Activated naive CD8-positive, alpha-beta T cell treated with anti-CD3 and anti-CD28 coated beads, Interleukin-2, amount 10 ng/mL, durations not matched to agents 7 days and 5 days (primary cell): ENCODE data around the gene MEF2A. TPM values are rescaled to one million over a fixed set of nuclear protein-coding genes. Genes with fewer than 3 reads are reported as not detected.

Experiments
- ATAC-seq: fragments of 150-1000 bp; cut with Tn5 transposase; one replicate; pipeline ENCODE4 v1.10.0; 2021; ENCODE audit warnings: low read depth, moderate library complexity
- POLR2A ChIA-PET: fragments of 350-600 bp; sonication (Branson Sonifier 250); formaldehyde crosslinking; loops from one replicate; lab custom pipeline; 2021; ENCODE audit warnings: antibody characterized with exemption; lab: Charles Lee
- DNase-seq: peaks from one replicate; pipeline ENCODE4 v3.0.0; 2021
- H3K27ac Mint-ChIP-seq: one replicate; pipeline ENCODE4 v1.8.0; 2022; ENCODE audit warnings: mild to moderate bottlenecking, mixed read lengths
- H3K27me3 Mint-ChIP-seq: one replicate; pipeline ENCODE4 v1.8.0; 2022; ENCODE audit warnings: mild to moderate bottlenecking, moderate library complexity, mixed read lengths
- H3K36me3 Mint-ChIP-seq: one replicate; pipeline ENCODE4 v1.8.0; 2021; ENCODE audit warnings: mild to moderate bottlenecking, mixed read lengths
- H3K4me1 Mint-ChIP-seq: one replicate; pipeline ENCODE4 v1.8.0; 2021; ENCODE audit warnings: mixed read lengths
- H3K4me3 Mint-ChIP-seq: one replicate; pipeline ENCODE4 v1.8.0; 2022; ENCODE audit warnings: mild to moderate bottlenecking, moderate library complexity, mixed read lengths
- H3K9me3 Mint-ChIP-seq: one replicate; pipeline ENCODE4 v1.8.0; 2021; ENCODE audit warnings: mixed read lengths
- total RNA-seq, 2 experiments: library from RNA; stranded (reverse); gene quantifications; one replicate each; pipeline ENCODE4 v1.2.3, GENCODE V29; 2021

MEF2A gene
- total RNA-seq, 2 experiments from 2014 or later = 29.0 to 31.8 TPM

DNA sequence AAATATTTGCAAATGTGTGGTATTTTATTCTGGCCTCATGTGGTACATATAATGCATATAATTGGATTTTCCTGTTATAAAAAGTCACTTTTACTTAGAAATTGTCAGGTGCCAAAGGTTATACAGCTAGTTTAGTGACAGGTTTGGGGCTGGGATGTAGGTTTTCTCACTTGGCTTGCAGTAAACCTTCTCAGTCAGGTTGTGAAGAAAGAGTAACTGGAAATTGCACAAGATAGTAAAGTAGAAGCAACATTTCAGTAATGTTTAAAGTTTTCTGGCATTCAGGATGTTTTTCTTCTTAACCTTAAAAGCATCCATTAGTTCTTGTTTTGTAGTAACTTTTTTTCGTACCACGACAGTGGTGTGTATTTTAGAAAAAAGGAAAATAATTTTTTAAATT lies 53.9 kb downstream of the MEF2A start:
- DNase-seq = no peak
- H3K4me3 Mint-ChIP-seq = no peak overlapping the region
- H3K9me3 Mint-ChIP-seq = peaks cover 10% of the 10 kb centered on the region
- peaks cover 12% of the 10 kb centered on the region for H3K4me1 Mint-ChIP-seq
- POLR2A ChIA-PET = no interaction called here
- H3K27me3 Mint-ChIP-seq = no peaks in the 10 kb centered on the region
- H3K27ac Mint-ChIP-seq = no peak overlapping the region
- peaks cover 23% of the 10 kb centered on the region for H3K36me3 Mint-ChIP-seq
- no peak for ATAC-seq

DNA sequence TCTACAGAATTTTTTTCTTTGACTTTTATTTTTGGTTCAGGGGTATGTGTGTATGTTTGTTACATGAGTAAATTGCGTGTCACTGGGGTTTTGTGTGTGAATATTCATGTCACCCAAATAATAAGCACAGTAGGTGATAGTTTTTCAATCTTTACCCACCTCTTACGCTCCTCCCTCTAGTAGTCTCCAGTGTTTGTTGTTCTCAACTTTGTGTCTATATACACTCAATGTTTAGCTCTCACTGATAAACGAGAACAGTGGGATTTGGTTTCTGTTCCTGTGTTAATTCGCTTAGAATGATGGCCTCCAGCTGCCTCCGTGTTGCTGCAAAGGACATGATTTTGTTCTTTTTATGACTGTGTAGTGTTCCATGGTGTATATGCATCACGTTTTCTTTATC lies 54.4 kb downstream of the MEF2A start:
- Mint-ChIP-seq H3K27me3 (no peaks in the 10 kb centered on the region), H3K27ac (no peak overlapping the region), H3K36me3 (peaks cover 28% of the 10 kb centered on the region), H3K9me3 (peaks cover 15% of the 10 kb centered on the region), H3K4me3 (no peak overlapping the region), H3K4me1 (peaks cover 9% of the 10 kb centered on the region)
- DNase-seq (no peak), ATAC-seq (no peak)
- POLR2A ChIA-PET = no interaction called here

DNA sequence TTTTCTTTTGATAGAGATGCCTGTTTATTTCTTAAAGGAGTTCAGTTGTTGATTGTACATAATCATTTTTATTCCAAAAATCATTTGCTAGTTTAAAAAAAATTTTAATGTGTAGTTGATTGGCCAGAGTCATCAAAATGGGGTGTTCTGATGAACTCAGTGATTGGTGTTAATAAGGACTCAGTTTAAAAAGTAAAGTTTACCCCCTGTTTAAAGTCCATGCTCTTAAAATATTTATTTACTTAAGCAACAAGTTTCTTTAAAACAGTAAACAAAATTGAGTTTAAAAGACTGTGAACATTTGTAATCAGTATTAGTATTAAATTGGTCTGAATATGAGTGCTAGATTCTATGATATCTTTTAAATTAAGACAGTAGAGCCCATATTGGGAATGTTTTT lies 56.0 kb downstream of the MEF2A start:
- ATAC-seq (no peak), DNase-seq (no peak)
- no peak overlapping the region for H3K27ac Mint-ChIP-seq
- H3K9me3 Mint-ChIP-seq = peaks cover 17% of the 10 kb centered on the region
- peaks cover 7% of the 10 kb centered on the region for H3K4me1 Mint-ChIP-seq
- peaks cover 40% of the 10 kb centered on the region for H3K36me3 Mint-ChIP-seq
- H3K4me3 Mint-ChIP-seq = no peak overlapping the region
- H3K27me3 Mint-ChIP-seq = no peaks in the 10 kb centered on the region
- POLR2A ChIA-PET = no interaction called here

DNA sequence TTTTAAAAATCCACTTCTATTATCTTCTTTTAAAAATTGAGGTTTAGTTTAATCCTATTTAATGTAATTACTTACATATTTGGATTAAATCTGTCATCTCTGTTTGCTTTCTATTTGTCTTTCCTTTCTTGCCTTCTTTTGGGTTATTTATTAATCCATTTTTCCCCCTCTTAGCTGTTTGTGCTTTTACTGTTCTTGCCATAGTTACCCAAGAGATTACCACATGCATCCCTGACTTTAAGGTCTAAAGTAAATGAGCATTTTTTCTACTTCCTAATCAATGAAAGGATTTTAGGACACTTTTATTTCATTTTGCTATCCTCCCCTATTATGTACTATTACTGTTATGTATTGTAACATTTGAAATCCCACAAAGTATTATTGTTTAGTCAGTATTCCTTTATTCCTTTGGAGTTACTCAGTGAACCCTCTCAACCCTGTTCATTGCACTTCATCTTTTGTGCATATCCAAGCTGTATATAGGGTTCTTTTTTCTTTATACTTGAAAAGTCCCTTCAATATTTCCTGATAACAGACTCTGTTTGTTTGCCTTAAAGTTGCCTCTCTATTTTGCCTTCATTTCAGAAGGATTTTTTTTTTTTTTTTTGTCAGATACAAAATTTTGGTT lies 62.7 kb downstream of the MEF2A start:
- POLR2A ChIA-PET = no interaction called here
- ATAC-seq (no peak), DNase-seq (no peak)
- Mint-ChIP-seq H3K4me3 (no peak overlapping the region), H3K9me3 (peaks cover 15% of the 10 kb centered on the region), H3K36me3 (peaks cover 45% of the 10 kb centered on the region), H3K27me3 (no peaks in the 10 kb centered on the region), H3K27ac (no peak overlapping the region), H3K4me1 (peaks cover 12% of the 10 kb centered on the region)

DNA sequence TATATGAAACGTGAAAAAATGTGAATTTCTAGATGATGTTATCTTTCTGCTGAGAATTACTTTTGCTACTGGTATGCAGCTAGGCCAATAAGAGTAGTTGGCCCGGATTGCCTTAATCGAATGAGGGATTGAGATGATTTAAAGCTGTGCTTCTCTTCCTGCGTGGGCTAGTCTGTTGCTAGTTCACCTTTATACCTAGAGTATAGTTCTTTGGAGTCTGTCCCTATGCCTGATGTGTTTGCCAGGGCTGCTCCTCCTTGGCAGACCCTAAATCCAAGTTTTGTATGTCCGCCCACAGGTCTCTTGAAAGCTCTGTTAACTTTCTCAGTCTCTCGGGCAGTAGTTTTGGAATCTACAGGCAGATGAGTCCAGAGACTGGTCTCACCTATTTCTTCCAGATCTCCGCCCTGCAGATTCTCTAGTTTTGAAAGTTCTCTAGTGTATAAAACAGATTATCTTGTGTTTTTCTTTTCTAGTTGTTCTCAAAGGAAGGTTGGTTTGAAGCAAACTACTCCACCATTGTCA lies 64.9 kb downstream of the MEF2A start:
- no peaks in the 10 kb centered on the region for H3K27me3 Mint-ChIP-seq
- POLR2A ChIA-PET = no interaction called here
- peaks cover 12% of the 10 kb centered on the region for H3K4me1 Mint-ChIP-seq
- H3K4me3 Mint-ChIP-seq = no peak overlapping the region
- DNase-seq = no peak
- peaks cover 2% of the 10 kb centered on the region for H3K9me3 Mint-ChIP-seq
- ATAC-seq = no peak
- H3K27ac Mint-ChIP-seq = no peak overlapping the region
- peaks cover 46% of the 10 kb centered on the region for H3K36me3 Mint-ChIP-seq

DNA sequence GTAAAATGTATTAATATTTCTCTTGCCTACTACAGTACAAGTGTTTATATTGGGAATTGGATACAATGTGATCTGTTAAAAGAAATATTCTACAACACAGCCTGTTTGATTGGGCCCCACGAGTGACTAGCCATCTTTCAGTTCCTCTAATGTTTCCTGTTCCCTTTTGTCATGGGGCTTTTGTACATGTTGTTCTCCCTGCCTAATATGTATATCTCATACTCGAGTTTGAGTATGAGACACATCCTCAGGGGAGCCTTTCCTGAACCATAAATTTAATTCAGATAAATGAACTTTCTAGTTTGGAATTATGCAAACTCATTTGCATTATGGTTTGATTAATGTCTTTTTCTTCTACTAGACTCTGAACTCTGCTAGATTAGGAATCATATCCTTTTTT lies 65.5 kb downstream of the MEF2A start:
- no peak overlapping the region for H3K27ac Mint-ChIP-seq
- ATAC-seq = no peak
- POLR2A ChIA-PET = no interaction called here
- peaks cover 47% of the 10 kb centered on the region for H3K36me3 Mint-ChIP-seq
- no peaks in the 10 kb centered on the region for H3K27me3 Mint-ChIP-seq
- peaks cover 6% of the 10 kb centered on the region for H3K9me3 Mint-ChIP-seq
- H3K4me1 Mint-ChIP-seq = peaks cover 12% of the 10 kb centered on the region
- no peak overlapping the region for H3K4me3 Mint-ChIP-seq
- DNase-seq = no peak

DNA sequence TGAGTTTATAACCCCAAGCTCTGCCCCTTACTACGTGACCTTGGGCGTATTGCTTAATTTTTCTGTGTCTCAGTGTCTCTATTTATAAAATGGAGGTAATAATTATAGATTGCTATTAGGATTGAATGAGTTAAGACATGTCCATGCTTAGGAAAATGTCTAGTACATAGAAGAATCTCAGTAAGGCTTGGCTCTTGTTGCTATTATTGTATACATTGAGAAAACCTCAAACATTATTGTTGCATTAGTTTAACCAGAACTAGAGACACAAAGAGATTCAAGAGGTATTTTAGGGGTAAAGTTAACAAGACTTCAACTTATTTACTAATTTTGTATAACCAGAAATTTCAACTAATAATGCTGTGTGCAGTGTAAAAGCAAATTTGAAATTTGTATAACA lies 66.7 kb downstream of the MEF2A start:
- no peak overlapping the region for H3K27ac Mint-ChIP-seq
- ATAC-seq (no peak), DNase-seq (no peak)
- peaks cover 46% of the 10 kb centered on the region for H3K36me3 Mint-ChIP-seq
- no peak overlapping the region for H3K4me3 Mint-ChIP-seq
- peaks cover 7% of the 10 kb centered on the region for H3K9me3 Mint-ChIP-seq
- H3K27me3 Mint-ChIP-seq = no peaks in the 10 kb centered on the region
- POLR2A ChIA-PET = no interaction called here
- H3K4me1 Mint-ChIP-seq = peaks cover 14% of the 10 kb centered on the region

DNA sequence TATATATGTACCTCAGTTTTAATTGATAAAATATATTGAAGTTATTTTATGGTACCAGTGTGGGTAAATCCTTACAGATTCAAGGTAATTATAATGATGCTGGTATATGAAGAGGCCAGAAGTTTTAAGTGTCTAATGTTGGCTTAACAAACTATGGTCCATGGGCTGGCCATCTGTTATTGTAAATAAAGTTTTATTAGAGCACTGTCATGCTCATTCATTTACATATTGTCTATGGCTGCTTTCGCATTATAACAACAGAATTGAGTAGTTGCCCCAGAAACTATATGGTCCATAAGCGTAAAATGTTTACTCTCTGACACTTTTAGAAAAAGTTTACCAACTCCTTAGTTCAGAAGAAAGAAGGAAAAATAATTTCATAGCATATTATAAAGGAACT lies 67.9 kb downstream of the MEF2A start:
- POLR2A ChIA-PET = no interaction called here
- ATAC-seq = no peak
- Mint-ChIP-seq H3K4me3 (no peak overlapping the region), H3K27me3 (no peaks in the 10 kb centered on the region), H3K27ac (no peak overlapping the region), H3K9me3 (peaks cover 9% of the 10 kb centered on the region), H3K4me1 (peaks cover 14% of the 10 kb centered on the region), H3K36me3 (peaks cover 46% of the 10 kb centered on the region)
- DNase-seq = no peak

DNA sequence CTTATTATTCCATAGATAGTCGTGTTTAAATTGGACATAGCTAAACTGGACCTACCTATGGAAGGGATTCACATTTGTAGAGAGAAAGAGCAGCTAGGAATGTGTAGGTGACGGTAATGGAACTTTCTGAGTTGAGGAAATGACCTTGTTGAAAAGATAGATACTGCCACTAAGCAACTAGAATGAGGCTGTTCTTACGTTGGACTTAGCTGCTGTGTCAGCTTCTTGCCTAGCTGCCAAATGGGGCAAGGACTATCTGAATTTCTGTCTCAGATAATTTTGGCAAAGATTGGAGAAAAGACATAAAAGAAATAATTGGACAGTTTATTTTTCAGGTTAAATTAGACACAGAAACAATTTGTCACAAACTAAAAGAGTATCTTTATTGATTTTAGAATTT lies 68.8 kb downstream of the MEF2A start:
- H3K27me3 Mint-ChIP-seq = no peaks in the 10 kb centered on the region
- peaks cover 9% of the 10 kb centered on the region for H3K9me3 Mint-ChIP-seq
- POLR2A ChIA-PET = no interaction called here
- no peak overlapping the region for H3K4me3 Mint-ChIP-seq
- H3K36me3 Mint-ChIP-seq = peaks cover 50% of the 10 kb centered on the region
- no peak for ATAC-seq
- H3K4me1 Mint-ChIP-seq = peaks cover 19% of the 10 kb centered on the region
- H3K27ac Mint-ChIP-seq = no peak overlapping the region
- no peak for DNase-seq

DNA sequence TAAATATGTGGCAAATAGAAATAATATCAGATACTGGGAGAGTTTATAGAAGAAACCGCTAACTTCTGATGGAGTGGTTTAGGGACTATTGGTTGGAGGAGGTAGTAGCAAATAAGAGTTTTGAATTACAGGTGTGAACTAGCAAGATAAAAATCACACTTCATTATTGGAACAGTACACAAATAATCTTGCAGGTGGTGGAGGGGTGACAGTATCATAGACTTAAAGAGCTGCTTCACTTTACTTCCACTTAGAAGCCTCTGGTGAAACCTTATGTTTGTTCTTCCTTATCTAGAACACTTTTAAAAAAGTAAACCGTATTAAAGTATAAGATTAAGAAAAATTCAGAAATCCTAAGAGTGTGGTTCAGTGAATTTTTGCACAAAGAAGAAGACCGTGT lies 69.4 kb downstream of the MEF2A start:
- Mint-ChIP-seq H3K4me1 (peaks cover 18% of the 10 kb centered on the region), H3K27ac (no peak overlapping the region), H3K27me3 (no peaks in the 10 kb centered on the region), H3K9me3 (peaks cover 9% of the 10 kb centered on the region), H3K4me3 (no peak overlapping the region), H3K36me3 (peaks cover 52% of the 10 kb centered on the region)
- no peak for ATAC-seq
- POLR2A ChIA-PET = no interaction called here
- no peak for DNase-seq

DNA sequence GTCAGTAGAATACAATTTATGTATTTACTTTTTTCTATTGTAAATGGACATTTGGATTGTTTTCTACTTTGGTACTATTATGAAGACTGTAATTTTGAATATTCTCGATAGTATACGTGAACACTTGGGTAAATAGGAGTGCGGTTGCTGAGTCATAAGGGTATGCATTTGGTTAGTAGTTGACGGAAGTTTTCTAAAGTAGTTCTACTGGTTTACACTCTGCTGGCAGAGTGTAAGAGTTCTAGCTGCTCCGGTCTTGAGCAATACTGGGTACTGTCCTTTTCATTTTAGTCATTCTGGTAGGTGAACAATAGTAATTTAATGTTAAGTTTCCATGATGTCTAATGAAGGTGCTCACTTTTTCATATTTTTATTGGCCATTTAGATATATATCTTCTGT lies 70.0 kb downstream of the MEF2A start:
- no peak overlapping the region for H3K4me3 Mint-ChIP-seq
- no peaks in the 10 kb centered on the region for H3K27me3 Mint-ChIP-seq
- POLR2A ChIA-PET = no interaction called here
- no peak for DNase-seq
- H3K27ac Mint-ChIP-seq = no peak overlapping the region
- H3K9me3 Mint-ChIP-seq = peaks cover 9% of the 10 kb centered on the region
- H3K36me3 Mint-ChIP-seq = peaks cover 52% of the 10 kb centered on the region
- H3K4me1 Mint-ChIP-seq = peaks cover 15% of the 10 kb centered on the region
- ATAC-seq = no peak

DNA sequence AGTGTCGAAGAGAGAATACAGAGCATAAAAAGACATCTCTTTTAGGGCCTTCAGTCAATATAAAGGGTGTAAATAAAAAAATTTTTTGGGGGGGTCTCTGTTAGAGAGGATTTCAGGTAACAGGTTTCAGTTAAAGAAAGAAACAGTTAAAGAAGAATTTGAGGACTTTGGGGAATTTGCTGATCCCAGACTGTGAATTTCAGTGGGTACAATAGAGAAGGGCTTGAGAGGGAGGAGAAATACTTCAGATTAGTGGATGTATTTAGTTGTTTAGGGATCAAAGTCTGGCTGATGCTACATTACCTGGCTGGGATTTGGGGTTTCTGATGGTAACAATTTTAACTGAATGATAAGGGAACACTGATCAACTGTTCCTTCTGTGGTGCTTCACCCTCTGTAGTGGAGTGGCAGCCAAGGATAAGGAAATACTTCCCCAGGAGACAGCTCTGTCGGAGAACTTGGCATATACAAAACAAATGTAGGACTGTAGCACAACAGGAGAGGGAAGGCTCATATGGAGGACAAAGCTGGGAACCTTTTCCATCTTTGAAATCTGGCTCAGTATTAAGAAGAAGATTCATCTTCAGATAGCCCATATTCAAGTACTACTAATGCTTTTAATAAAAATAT lies 79.2 kb downstream of the MEF2A start:
- POLR2A ChIA-PET = no interaction called here
- DNase-seq (no peak), ATAC-seq (no peak)
- Mint-ChIP-seq H3K27me3 (no peaks in the 10 kb centered on the region), H3K36me3 (peaks cover 66% of the 10 kb centered on the region), H3K4me1 (peaks cover 6% of the 10 kb centered on the region), H3K9me3 (peaks cover 13% of the 10 kb centered on the region), H3K4me3 (no peak overlapping the region), H3K27ac (no peak overlapping the region)

DNA sequence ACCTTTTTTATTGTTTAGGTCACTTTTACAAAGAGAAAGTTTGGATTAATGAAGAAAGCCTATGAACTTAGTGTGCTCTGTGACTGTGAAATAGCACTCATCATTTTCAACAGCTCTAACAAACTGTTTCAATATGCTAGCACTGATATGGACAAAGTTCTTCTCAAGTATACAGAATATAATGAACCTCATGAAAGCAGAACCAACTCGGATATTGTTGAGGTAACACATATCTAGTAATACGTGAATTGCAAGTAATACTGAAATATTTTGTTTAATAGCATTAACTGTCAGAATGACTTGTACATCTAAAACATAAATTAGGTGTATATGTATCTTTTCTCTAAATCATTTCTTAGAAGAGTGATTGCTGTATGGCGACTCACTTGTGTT lies 79.8 kb downstream of the MEF2A start:
- Mint-ChIP-seq H3K9me3 (peaks cover 13% of the 10 kb centered on the region), H3K4me1 (peaks cover 9% of the 10 kb centered on the region), H3K4me3 (no peak overlapping the region), H3K27ac (no peak overlapping the region), H3K27me3 (no peaks in the 10 kb centered on the region), H3K36me3 (peaks cover 68% of the 10 kb centered on the region)
- DNase-seq = no peak
- POLR2A ChIA-PET = interaction anchor here (0.5 kb wide), 1 partner anchor 19 kb away, joined by 5 read pairs; no protein-coding TSS in a partner anchor
- ATAC-seq = no peak

DNA sequence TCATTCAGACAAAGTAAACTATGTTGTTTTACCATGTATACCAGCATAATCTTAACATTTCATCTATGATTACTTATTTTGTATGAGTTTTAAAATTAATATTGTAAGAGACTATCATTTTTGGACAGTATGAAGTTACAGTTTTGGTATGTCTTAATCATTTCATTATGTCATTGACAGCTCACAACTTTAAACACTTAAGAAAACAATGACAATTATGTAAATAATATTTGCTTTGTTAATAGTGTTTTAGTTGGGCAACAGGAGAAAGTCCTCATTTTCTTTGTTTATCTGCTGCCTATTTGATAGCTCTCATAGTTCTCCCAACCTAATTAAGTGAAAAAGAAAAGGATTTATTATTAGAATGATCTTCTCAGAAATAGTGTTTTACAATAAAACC lies 80.2 kb downstream of the MEF2A start:
- Mint-ChIP-seq H3K27ac (no peak overlapping the region), H3K9me3 (peaks cover 13% of the 10 kb centered on the region), H3K4me1 (peaks cover 9% of the 10 kb centered on the region), H3K4me3 (no peak overlapping the region), H3K36me3 (peaks cover 65% of the 10 kb centered on the region), H3K27me3 (no peaks in the 10 kb centered on the region)
- ATAC-seq (no peak), DNase-seq (no peak)
- POLR2A ChIA-PET = interaction anchor here (0.5 kb wide), 1 partner anchor 19 kb away, joined by 5 read pairs; no protein-coding TSS in a partner anchor
